ENCODE data around the gene ESRRB. TPM values are rescaled to one million over a fixed set of nuclear protein-coding genes. Genes with fewer than 3 reads are reported as not detected.
A peak's percentile ranks its signal among the peaks of the same experiment; 100 is the strongest.
"Not testable (repeated sequence)": the region's sequence is repeated elsewhere in the genome, so short reads cannot be mapped to it uniquely, and the experiment has no call there.

Gene ESRRB
- total RNA-seq, 1 experiment from 2014 or later = 0.03 TPM

DNA sequence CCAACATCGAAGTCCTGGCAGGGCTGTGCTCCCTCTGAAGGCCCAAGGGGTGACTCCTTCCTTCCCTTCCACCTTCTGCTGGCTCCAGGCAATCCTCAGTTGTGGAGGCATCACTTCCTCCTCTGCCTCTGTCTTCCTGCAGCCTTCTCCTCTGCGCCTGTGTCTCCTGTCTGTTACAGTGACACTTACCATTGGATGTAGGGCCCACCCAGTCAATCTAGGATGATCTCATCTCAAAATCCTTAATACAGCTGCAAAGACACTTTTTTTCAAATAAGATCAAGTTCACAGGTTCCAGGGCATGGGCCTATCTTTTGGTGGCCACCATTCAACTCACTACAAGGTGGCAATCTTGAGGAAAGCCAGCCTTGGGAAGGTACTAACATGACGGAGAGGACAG is 155.1 kb downstream of the ESRRB start:
- Histone ChIP-seq H3K9me3 (no peaks in the 10 kb centered on the region), H3K4me3 (no peak overlapping the region)
- no peak for DNase-seq

DNA sequence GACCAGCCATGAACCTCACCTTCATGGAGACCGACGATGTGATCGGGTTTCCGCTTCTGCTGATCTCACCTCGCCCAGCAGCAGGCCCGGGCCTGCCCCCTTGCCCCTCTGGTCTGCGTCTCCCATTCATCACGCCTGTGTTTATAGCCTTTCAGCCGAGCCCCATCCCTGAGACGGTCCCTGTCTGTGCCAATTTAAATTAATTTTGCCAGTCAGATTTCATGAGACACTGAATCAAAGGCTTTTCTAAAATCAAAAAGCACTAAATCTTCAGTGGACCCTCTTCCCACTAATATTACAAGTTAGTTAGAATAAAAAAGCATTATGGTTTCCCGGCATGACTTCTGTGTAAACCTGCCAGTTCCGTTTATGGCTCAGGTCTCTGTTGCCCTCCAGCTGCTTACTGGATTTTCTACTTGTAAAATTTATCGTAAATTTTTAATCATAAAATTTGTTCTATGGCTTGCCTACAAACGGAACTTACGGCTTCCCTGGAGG is 155.9 kb downstream of the ESRRB start:
- H3K4me3 ChIP-seq = no peak overlapping the region
- no peaks in the 10 kb centered on the region for H3K27me3 ChIP-seq
- no peaks in the 10 kb centered on the region for H3K9me3 ChIP-seq
- H3K36me3 ChIP-seq = no peaks in the 10 kb centered on the region
- no peak for DNase-seq

More for the DNA sequence above, 155.1 kb downstream of the ESRRB start:
- Histone ChIP-seq H3K36me3 (no peaks in the 10 kb centered on the region), H3K27me3 (no peaks in the 10 kb centered on the region)

DNA sequence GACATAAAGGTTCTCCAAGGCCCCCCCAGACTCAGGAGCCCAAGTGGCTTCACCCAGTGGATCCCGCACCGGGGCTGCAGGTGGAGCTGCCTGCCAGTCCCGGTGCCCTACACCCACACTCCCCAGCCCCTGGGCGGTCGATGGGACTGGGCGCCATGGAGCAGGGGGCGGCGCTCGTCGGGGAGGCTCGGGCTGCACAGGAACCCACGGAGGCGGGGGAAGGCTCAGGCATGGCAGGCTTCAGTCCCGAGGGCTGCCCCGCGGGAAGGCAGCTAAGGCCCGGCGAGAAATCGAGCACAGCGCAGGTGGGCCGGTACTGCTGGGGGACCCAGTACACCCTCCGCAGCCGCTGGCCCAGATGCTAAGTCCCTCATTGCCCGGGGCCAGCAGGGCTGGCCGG is 160.7 kb downstream of the ESRRB start:
- H3K4me3 ChIP-seq, DNase-seq: not testable (repeated sequence)

DNA sequence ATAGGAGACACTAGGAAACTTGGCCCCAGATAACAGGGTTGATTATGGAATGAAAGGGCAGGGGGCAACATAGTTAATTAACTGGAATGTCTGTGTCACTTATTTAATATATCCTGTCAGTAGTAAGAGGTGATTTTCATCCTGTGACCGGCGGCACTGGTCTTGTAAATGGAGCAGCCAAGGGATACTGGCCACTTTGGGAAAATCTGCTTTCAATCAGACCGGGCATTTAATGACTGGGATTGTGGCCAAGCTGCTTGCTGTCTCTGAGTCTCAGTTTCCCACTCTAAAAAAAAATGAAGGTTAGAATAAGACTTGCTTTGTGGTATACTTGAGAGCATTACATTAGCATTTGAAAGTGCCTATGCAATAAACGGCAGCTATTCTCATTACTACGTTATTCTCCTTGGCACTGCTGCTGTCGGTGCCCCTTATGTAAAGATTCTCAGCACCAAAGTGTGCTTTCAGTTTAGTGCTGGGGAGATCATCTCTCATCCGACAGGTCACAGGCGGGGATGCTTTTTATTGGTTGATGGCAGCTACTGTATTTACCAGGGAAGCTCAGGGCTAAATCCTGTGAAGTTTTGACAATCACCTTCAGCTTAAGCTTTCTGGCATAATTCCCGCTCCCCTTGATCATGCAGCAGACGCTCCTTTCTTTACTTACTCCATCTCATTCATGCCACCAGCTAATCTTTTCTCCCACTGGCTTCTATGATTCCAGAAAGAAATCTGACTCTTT is 162.1 kb downstream of the ESRRB start:
- Histone ChIP-seq H3K9me3 (no peaks in the 10 kb centered on the region), H3K4me3 (no peak overlapping the region), H3K36me3 (no peaks in the 10 kb centered on the region), H3K27me3 (no peaks in the 10 kb centered on the region)
- DNase-seq = no peak

More for the DNA sequence above, 160.7 kb downstream of the ESRRB start:
- not testable (repeated sequence) for H3K9me3 ChIP-seq, H3K27me3 ChIP-seq, H3K36me3 ChIP-seq

DNA sequence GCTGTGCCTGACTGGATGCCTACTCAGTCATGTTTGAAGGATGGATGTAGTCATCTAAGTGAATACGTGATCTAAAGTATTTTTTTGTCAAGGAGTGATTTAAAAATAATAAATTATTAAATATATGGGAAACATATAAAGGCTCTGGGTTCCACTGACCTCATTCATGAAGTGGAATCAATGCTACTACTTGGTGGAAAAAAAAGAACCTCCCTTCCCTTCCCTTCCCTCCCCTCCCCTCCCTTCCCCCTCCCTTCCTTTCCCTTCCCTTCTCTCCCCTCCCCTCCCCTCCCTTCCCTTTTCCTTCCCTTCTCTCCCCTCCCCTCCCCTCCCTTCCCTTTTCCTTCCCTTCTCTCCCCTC is 162.7 kb downstream of the ESRRB start:
- no peak for DNase-seq
- Histone ChIP-seq H3K36me3 (no peaks in the 10 kb centered on the region), H3K4me3 (no peak overlapping the region), H3K27me3 (no peaks in the 10 kb centered on the region), H3K9me3 (no peaks in the 10 kb centered on the region)

DNA sequence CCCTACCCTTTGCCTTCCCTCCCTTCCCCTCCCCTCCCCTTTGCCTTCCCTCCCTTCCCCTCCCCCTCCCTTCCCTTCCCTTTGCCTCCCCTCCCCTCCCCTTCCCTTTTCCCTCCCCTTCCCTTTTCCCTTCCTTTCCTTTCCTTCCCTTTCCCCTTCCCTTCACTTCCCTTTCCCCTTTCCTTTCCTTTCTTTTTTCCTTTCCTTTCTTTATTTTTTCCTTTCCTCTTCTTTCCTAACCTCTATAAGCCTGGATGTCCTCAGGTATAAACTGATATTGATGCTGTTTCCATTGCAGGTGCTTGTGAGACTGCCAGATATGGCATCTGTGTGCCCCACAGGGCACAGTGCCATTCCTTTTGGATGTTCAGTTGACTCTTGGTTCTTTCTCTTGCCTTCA is 163.2 kb downstream of the ESRRB start:
- H3K36me3 ChIP-seq = no peaks in the 10 kb centered on the region
- no peaks in the 10 kb centered on the region for H3K27me3 ChIP-seq
- no peak for DNase-seq
- H3K9me3 ChIP-seq = no peaks in the 10 kb centered on the region
- H3K4me3 ChIP-seq = no peak overlapping the region

DNA sequence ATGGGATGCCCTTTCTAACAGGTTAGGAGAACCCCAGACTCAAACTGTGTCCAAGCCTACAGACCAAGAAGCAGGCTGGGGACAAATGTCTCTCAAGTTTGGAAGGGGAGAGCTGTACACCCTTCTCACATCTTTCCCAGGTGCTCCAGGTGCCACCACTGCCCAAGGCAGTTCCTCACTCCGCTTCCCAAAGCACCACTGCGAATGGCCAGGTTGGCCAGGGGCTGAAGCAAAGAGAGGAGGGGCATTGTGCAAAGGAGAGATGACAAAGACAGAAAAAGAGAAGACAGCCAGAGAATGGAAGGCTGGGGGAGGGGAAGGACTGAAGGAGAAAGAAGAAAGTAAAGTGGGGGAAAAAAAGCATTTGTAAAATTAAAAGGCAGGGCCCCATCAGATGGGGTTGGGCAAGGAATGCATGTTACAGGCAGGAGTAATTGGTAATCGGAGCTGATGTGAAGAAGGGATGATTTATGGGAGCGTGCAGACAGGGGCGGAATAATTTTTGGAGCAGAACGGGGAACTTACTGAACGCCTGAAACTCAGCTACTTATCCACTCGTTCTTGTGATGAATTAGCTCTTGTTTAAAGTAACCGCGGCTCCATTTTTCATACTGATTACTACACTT is 165.8 kb downstream of the ESRRB start:
- Histone ChIP-seq H3K36me3 (no peaks in the 10 kb centered on the region), H3K27me3 (no peaks in the 10 kb centered on the region), H3K4me3 (no peak overlapping the region), H3K9me3 (no peaks in the 10 kb centered on the region)
- no peak for DNase-seq

DNA sequence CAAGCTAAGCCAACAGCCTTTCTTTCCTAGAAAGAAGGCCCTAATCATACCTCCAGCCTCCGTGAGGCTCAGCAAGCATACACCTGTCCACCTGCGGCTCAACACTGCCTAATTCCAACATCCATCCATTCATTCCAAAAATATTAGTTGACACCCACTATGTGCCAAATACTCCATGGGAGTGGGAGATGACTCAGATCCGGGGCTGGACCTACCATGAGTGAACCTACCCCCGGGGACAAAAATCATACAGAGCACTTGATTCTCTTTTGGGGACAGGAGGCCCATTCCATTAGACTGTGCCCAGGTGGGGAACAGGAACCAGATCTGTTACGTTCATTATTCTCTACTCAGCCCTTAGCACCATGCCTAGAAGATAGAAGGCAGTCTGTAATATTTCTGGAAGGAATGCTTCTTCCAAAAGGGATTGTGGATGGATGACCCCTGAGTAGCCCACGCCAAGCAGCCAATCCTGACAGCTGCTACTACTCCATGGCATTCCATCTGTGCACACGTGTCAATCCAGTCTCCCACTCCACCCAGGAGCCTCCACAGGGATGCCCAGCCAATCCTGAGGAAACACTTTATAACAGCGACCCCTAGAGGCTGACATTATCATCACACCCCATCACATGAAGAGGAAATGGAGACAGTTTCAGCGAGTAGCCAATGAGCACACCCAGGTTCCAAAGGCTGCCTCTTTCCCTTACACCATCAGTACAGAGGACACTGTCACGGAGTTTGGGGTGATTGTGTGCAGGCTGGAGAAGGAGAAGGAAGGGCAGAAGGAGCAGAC is 170.7 kb downstream of the ESRRB start:
- DNase-seq = no peak
- H3K36me3 ChIP-seq = no peaks in the 10 kb centered on the region
- H3K4me3 ChIP-seq = no peak overlapping the region
- H3K9me3 ChIP-seq = no peaks in the 10 kb centered on the region
- H3K27me3 ChIP-seq = no peaks in the 10 kb centered on the region

DNA sequence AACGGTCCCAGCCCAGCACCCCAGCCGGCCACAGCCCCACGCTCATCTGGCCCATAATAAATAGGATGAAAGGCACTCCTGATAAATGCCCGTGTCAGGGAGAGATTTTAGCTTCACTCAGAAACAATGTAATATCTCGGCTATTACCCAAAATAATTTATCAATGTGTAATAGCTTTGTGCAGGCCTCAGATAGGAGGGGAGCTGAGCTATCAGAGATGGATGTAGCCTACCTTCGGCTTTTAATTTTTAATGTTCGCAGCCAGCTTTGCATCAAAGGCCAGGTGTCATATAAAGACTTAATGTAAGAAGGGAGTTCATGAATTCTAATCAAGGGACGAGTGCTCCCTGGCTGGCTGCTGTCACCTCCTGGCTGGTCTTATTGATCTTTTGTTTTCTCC is 171.9 kb downstream of the ESRRB start:
- H3K27me3 ChIP-seq = no peaks in the 10 kb centered on the region
- no peak overlapping the region for H3K4me3 ChIP-seq
- DNase-seq = no peak
- no peaks in the 10 kb centered on the region for H3K9me3 ChIP-seq
- H3K36me3 ChIP-seq = no peaks in the 10 kb centered on the region

DNA sequence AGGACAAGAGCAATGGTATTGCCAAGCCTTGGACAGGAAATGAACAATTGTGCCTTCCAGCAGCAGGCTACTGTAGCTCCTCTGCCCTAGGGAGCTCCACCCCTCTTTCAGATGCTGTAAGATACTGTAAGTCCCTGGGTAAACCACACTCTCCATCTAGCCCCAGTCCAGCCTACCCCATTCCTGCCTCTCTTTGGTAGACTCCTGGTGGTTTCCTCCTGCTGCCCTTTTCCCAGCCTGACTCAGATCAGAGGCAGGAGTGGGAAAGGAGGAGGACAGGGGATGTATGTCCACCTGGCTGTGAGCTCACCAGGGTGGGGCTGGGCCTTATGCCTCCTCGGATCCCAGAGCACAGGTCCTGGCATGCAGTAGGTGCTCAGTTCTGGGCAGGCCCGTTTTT is 174.6 kb downstream of the ESRRB start:
- Histone ChIP-seq H3K36me3 (no peaks in the 10 kb centered on the region), H3K27me3 (no peaks in the 10 kb centered on the region), H3K4me3 (no peak overlapping the region), H3K9me3 (no peaks in the 10 kb centered on the region)
- DNase-seq = peak; percentile 21

DNA sequence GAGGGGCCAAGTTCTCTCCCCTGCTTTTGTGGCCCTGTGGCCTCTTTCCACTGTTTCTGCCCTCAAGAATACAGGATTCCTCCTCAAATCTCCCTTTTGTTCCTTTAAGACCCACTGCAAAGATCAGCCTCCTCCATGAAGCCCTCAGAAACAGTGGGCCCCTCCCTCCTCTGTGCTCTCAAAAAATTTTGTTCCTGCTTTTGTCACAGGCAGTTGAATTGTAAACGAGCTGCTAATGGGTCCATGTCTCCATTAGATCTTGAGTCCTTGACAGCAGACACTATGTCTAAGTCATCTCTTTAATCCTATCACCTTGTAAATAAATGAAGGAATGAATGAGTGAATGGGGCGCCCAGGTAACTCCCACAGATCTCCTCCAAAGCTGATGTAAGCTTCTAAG is 175.2 kb downstream of the ESRRB start:
- no peak for DNase-seq
- H3K4me3 ChIP-seq = no peak overlapping the region
- no peaks in the 10 kb centered on the region for H3K27me3 ChIP-seq
- H3K9me3 ChIP-seq = no peaks in the 10 kb centered on the region
- H3K36me3 ChIP-seq = no peaks in the 10 kb centered on the region

Other genes starting within 250 kb of the ESRRB start
- 17.5 and 27.7 TPM in 2 replicates for gene GPATCH2L, start 224.2 kb upstream of the ESRRB start, total RNA-seq (2014; rRNA removed; shearing (Covaris generic); ENCODE audit: low replicate concordance)